PFSK-1 (cell line): ENCODE data around the gene TBKBP1.

Source experiments
- FOXP2 ChIP-seq: optimal IDR thresholded peaks from 2 replicates; pipeline ENCODE3; 2011; ENCODE audit warnings: borderline replicate concordance, control low read depth, inconsistent platforms; ENCODE audit not compliant: insufficient read depth; ENCODE audit errors: extremely low read length, extremely low read depth
- POLR2AphosphoS5 ChIP-seq: IDR thresholded peaks from 2 replicates; pipeline ENCODE4 v1.6.1; 2012; ENCODE audit warnings: low read depth, mild to moderate bottlenecking, control low read depth, low read length, moderate library complexity
- SIN3A ChIP-seq: IDR thresholded peaks from 2 replicates; pipeline ENCODE4 v1.6.1; 2012; ENCODE audit warnings: mild to moderate bottlenecking, low read length, moderate library complexity, borderline replicate concordance; ENCODE audit not compliant: insufficient read depth
- TAF1 ChIP-seq: IDR thresholded peaks from 2 replicates; pipeline ENCODE4 v1.6.1; 2012; ENCODE audit warnings: low read length, control low read depth, borderline replicate concordance; ENCODE audit not compliant: insufficient read depth
- TF ChIP-seq, protein P1 (sequence below), 2 experiments: IDR thresholded peaks; 2 replicates each; pipeline versions ENCODE4 v1.6.1 to v1.8.0; 2011 to 2012; ENCODE audit warnings: low read depth in 2 of 2, low read length in 2 of 2, control low read depth in 1 of 2, inconsistent platforms in 1 of 2, mild to moderate bottlenecking in 1 of 2, moderate library complexity in 1 of 2; ENCODE audit not compliant: insufficient read depth in 1 of 2

TBKBP1 gene

DNA sequence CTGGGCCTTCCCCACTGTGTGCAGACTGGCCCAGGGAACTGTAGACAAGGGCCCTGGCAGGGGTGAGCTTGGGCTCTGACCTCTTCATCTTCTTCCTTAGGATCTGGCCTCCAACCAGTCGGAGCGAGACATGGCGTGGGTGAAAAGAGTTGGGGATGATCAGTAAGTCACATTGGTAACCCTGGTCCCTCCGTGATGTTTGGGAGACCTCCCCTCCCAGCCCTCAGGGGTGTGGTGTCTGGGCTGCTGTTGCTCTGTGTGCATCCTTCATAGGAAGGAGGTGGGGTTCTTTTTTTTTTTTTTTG, 5.5 kb downstream of the TBKBP1 start:
- TF ChIP-seq, protein P1, sequence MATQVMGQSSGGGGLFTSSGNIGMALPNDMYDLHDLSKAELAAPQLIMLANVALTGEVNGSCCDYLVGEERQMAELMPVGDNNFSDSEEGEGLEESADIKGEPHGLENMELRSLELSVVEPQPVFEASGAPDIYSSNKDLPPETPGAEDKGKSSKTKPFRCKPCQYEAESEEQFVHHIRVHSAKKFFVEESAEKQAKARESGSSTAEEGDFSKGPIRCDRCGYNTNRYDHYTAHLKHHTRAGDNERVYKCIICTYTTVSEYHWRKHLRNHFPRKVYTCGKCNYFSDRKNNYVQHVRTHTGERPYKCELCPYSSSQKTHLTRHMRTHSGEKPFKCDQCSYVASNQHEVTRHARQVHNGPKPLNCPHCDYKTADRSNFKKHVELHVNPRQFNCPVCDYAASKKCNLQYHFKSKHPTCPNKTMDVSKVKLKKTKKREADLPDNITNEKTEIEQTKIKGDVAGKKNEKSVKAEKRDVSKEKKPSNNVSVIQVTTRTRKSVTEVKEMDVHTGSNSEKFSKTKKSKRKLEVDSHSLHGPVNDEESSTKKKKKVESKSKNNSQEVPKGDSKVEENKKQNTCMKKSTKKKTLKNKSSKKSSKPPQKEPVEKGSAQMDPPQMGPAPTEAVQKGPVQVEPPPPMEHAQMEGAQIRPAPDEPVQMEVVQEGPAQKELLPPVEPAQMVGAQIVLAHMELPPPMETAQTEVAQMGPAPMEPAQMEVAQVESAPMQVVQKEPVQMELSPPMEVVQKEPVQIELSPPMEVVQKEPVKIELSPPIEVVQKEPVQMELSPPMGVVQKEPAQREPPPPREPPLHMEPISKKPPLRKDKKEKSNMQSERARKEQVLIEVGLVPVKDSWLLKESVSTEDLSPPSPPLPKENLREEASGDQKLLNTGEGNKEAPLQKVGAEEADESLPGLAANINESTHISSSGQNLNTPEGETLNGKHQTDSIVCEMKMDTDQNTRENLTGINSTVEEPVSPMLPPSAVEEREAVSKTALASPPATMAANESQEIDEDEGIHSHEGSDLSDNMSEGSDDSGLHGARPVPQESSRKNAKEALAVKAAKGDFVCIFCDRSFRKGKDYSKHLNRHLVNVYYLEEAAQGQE (IDR thresholded peaks at IDR 0.05; ENCODE audit: insufficient read depth in 1 of 2, low read depth in 2 of 2, low read length in 2 of 2), result no peak
- TF ChIP-seq TAF1 (no peak), POLR2AphosphoS5 (no peak), FOXP2 (no peak), SIN3A (no peak)

DNA sequence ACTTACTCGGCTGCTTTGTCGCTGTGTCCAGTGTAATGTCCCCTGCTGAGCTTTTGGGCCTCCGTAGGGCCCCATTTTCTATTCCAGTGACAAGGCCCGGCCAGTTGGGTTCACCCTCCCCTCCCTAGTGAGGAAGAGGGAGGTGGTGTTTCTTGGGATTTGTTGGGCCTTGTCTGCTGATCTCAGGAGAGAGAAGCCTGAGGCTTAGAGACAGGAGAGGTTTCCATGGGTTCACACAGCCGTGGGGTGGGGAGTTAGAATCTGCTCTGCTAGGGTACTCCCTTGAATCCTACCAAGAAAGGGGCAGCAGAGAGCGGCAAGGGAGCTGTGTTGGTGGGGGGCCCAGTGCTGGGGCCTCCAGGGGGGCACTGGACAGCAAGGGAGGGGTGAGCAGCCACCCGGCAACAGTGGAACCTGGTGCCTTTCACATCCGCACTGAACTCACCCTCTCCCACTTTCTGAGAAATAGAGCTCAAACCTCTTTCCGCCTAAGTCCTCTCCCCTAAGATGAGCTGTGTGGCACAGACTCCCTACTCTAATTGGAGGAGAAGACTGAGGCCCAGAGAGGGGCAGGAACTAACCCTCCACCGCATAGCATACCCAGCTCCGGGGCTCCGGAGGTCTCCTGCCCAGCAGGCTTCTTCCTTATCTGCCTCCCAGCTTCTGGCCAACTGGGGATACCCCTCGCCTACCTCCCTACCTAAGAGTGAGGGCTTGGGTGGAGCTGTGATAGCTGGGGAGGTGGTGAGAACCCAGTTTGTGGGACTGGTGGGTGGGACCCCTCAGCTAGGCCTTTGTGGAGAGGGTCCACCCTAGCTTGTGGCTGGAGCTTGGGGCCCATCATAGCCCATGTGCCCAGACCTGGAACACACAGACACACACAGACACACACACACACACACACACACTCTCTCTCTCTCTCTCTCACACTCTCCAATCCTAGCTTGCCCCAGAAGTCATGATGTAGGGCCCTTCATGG, 6.8 kb downstream of the TBKBP1 start:
- TF ChIP-seq SIN3A (no peak), FOXP2 (no peak), POLR2AphosphoS5 (no peak), TAF1 (no peak)
- TF ChIP-seq, protein P1 (IDR thresholded peaks at IDR 0.05; ENCODE audit: insufficient read depth in 1 of 2, low read depth in 2 of 2, low read length in 2 of 2), result no peak

DNA sequence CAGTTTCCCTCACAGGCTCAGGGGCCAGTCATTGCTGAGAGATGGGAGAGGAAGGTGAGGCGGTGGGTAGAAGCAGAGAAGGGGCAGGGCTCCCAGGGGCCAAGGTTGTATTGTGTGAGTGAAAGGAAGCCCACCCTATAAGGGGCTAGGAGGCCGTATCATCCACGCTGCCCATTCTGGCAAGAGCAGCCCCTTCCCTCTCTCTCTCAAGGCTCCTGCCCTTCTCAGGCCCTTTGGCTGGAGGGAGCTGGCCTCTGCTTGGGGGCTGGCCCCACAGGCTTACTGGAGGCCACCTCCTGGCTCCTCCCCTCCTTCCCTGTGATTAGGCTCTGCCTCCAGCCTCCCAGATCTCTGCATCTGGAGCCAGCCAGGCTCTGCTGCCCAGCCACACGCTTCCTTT, 7.6 kb downstream of the TBKBP1 start:
- no peak for TF ChIP-seq SIN3A
- TF ChIP-seq TAF1, result no peak
- TF ChIP-seq, protein P1 (IDR thresholded peaks at IDR 0.05; ENCODE audit: insufficient read depth in 1 of 2, low read depth in 2 of 2, low read length in 2 of 2), result no peak
- no peak for TF ChIP-seq POLR2AphosphoS5
- no peak for TF ChIP-seq FOXP2

DNA sequence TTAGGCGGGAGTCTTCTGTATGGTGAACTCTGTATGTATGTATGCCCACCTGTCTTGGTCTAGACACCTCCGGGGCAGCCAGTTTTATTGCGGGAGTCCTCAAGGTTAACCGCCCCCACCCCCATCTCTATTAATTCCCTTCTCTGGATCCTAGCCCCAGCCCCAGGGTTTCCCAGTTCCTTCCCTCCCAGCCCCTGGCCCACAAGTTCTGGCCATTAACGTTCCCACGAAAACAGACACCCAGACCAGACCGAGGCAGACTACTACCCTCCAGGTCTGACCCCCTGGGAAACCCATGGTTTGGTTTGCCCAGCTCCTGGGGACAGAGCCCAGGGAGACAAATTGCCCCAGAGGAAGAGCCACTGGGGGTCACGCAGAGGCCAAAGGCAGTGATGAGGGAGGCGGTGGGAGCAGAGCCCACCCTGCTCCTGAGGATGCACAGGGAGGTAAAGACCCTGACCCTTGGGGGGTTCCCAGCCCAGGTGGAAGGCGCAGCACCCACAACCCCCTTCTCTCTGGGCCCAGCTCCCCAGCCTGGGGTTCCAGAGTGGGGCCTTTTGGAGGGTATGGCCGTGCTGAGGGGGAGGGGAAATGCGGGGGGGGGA, 8.5 kb downstream of the TBKBP1 start:
- TF ChIP-seq, protein P1 (IDR thresholded peaks at IDR 0.05; ENCODE audit: insufficient read depth in 1 of 2, low read depth in 2 of 2, low read length in 2 of 2), result no peak
- TF ChIP-seq SIN3A (no peak), POLR2AphosphoS5 (no peak), TAF1 (no peak), FOXP2 (no peak)
